ENCODE measurements around the gene SLAMF7.

- TF ChIP-seq CTCF (conservative IDR thresholded peaks at IDR 0.05 in 1 of 2, IDR thresholded peaks at IDR 0.05 in 1 of 2; ENCODE audit: extremely low read depth in 1 of 2, insufficient read depth in 1 of 2, low read depth in 1 of 2, low read length in 2 of 2) (no peak), EZH2 (IDR thresholded peaks at IDR 0.05; ENCODE audit: borderline replicate concordance, low read length) (no peak)
Observed at GRCh38 chr1:160717306-160717705, 21.7 kb upstream of the SLAMF7 start.
